Measurements from ENCODE around the gene CDK14.
"Not testable (repeated sequence)": the region's sequence is repeated elsewhere in the genome, so short reads cannot be mapped to it uniquely, and the experiment has no call there.

The CDK14 gene

DNA sequence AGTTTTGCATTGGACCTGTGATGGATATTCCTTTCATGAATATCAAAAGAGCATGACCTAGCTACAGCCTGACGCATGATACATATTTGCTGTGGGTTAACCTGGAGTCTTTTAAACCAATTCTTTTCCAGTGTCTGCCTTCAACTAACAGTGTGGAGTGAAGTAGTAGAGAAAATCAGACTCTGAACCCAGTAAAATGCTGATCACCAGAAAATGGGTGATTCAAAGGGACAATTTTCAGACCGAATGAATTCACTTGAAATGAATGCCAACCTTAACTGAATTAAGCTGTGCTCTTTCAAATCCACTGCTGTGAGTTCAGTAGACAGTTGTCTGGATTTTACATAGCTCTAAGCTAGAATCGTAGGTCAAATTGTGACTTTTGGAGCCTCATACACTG lies 123.0 kb downstream of the CDK14 start:
- DNase-seq (ENCODE audit: low read depth in 2 of 2), result no peak

DNA sequence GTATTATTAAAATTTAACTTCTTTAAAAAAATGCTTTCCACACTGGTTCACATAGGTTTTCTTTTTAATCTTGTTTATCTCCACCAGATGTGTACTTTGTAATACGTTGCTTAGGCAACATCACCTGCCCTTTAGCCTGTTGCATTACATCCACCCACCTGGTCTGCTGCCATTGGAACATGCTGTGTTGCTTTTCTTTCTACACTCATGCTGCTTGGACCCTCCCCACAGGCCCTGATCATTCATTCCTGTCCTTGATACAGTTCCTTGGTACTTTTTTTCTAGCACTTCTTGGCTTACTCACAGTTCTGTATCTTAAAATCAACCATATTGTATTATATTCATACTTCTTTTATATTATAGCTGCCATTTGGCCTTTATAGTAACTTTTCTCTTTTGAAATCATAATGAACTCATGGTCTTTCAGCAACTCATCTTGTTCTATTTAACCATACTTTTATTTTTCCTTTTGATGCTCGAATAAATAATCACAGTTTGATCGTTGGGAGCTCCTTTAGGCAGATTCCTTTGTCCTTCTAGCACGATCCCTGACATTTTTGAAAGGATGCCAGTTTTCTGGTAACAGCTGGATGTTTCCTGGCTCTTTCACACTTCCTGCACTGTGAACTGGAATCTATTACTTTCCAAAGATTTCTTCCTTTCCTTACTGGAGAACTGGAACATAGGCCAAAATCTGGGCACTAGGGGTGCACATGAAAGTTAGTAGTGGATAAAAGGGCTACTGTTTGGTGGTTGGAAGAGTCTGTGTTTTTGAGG lies 125.1 kb downstream of the CDK14 start:
- no peak for DNase-seq (ENCODE audit: low read depth in 2 of 2)

DNA sequence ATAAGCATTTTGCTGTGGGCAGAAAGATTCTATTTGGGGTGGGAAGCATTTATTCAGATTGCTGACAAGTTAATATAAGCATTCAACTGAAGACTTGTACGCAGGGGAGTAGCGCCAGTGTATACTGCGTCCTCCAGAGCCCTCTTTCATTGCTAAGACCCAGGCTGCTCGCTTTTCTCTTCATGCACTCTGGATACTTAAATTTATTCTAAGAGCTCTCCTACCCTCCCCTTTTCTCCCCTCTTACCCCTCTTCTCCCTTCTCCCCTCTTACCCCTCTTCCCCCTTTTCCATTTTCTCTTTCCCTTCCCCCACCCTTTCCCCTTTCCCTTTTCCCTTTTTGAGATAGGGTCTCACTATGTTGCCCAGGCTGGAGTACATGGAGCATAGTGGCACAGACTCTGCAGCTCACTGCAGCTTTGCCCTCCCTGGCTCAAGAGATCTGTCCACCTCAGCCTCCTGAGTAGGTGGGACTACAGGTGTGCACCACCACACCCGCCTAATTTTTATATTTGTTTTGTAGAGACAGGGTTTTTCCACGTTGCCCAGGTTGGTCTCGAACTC lies 125.8 kb downstream of the CDK14 start:
- DNase-seq (ENCODE audit: low read depth in 2 of 2), result no peak

- DNase-seq (ENCODE audit: low read depth in 2 of 2), result no peak
Observed at GRCh38 chr7:90723233-90723632, 127.1 kb downstream of the CDK14 start.

DNA sequence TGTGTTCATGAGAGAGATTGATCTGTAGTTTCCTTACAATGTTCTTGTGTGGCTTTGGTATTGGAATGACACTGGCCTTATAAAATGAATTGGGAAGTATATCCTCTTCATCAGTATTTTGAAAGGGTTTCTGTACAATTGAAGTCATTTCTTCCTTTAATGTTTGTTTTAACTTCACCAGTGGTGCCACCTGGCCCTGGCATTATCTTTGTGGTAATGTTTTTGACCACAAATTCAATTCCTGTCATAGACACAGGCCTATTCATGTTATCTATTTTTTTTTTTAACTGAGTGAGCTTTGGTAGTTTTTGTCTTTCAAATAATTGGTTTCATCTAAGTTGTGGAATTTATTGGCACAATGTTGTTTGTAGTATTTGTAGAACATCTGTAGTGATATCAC lies 127.7 kb downstream of the CDK14 start:
- DNase-seq (ENCODE audit: low read depth in 2 of 2), result no peak

DNA sequence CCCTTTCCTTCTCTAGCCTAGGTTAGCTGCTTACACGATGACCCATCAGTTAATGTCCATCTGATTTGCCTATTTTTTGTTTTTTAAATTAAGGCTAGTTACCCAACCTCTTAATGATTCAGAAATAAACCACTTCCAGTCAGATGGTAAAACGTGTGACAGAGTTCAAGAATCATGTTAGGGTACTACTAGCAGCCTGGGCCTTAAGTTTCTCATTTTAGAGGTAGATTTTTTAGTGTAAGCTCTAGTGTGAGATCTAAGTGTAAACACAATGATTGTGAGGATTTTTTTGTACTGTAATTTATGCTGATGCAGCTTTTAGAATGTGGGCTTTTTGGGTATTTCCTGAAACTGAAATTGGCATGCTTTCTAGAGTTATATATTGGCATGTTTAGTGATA lies 130.0 kb downstream of the CDK14 start:
- no peak for DNase-seq (ENCODE audit: low read depth in 2 of 2)

- DNase-seq (ENCODE audit: low read depth in 2 of 2), result no peak
Observed at GRCh38 chr7:90726623-90727022, 130.5 kb downstream of the CDK14 start.

GRCh38 chr7:90727412-90727811 lies 131.3 kb downstream of the CDK14 start:
- DNase-seq (ENCODE audit: low read depth in 2 of 2), result no peak

DNA sequence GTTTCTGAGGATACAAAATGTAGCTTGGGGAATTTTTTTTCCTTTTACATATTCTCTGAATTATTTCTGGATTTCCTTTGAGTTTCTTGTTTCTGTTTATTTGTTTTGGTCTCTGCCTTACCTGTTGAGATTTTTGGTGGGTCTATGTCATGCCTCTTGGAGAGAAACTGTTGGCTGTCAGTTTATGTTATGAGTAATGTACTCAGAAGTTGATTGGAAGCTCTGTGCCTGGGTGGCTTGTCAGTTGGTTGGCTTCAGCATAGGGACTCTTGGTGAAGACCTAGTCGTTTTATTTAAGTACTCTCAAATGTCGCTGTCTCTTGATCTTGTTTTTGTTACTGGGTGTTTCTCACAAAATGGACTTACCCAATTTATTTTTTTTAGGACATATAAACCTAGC lies 132.4 kb downstream of the CDK14 start:
- no peak for DNase-seq (ENCODE audit: low read depth in 2 of 2)

GRCh38 chr7:90735611-90736280 lies 139.6 kb downstream of the CDK14 start:
- DNase-seq (ENCODE audit: low read depth in 2 of 2), result not testable (repeated sequence)

GRCh38 chr7:90736316-90736715 lies 140.2 kb downstream of the CDK14 start:
- no peak for DNase-seq (ENCODE audit: low read depth in 2 of 2)

- no peak for DNase-seq (ENCODE audit: low read depth in 2 of 2)
Observed at GRCh38 chr7:90736968-90737939, 141.1 kb downstream of the CDK14 start.

DNA sequence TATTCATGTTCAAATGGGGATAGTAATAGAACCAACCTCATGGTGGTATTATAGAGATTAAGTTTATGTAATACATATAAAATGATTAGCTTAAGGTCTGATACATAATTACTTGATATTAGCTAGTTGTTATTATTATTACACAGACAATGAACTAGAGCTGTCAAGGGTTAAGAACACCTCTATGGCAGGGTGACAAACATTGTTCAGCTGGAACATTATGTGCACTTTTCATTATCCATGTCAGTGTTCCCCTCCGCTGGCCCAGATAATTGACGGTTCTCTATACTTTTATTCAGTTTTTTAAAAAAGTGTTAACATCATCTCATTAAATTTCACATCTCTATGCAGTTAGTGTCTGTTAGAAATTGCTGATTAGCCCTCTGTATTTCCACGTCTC lies 142.1 kb downstream of the CDK14 start:
- no peak for DNase-seq (ENCODE audit: low read depth in 2 of 2)

DNA sequence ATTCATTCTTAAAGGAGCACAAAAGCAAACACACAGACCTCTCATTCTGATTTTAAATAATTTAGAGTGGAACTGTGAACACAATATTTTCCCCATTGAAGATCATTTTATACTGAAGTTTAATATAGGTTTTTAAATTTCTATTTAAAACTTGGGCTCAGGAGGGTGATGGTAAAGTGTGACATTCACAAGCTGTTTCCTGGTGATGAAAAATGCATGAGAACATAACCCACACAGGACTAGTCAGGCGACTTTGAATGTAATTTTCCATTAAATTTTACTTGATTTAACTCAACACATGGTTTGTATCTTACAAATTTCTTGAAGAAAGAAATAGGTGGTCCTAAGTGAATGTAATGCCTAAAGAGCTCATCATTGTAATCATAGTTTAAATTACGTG lies 143.6 kb downstream of the CDK14 start:
- no peak for DNase-seq (ENCODE audit: low read depth in 2 of 2)

DNA sequence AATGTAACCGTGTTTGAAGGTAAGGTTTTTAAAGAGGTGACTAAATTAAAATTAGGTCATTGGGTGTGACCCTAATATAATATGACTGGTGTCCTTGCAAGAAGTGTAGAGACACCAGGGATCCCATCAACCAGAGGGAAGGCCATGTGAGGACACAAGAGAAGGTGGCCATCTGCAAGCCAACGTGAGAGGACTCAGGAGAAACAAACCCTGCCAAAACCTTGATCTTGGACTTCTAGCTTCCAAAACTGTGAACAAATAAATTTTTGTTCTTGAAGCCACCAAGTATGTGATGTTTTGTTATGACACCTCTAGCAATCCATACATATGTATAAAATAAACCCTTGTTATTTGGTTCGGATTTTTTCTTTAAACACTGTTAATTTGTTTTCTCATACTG lies 144.3 kb downstream of the CDK14 start:
- no peak for DNase-seq (ENCODE audit: low read depth in 2 of 2)

DNA sequence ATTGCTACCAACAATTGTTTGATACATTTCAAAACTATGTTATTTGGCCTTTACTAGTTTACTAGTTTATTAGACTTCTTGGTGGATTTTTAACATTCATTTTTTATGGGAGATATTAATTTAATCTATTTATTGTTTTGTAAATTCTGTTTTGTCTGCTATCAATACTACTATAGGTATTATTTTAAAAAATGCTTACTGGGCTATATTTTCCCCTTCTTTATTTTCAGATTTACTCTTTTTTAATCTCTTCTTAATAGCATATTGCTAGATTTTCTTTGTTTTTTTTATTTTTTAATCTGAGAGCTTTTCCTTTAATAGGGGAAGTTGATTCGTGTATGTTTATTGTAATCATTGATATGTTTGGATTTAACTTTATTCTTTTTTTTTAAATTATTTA lies 147.5 kb downstream of the CDK14 start:
- DNase-seq (ENCODE audit: low read depth in 2 of 2), result no peak

DNA sequence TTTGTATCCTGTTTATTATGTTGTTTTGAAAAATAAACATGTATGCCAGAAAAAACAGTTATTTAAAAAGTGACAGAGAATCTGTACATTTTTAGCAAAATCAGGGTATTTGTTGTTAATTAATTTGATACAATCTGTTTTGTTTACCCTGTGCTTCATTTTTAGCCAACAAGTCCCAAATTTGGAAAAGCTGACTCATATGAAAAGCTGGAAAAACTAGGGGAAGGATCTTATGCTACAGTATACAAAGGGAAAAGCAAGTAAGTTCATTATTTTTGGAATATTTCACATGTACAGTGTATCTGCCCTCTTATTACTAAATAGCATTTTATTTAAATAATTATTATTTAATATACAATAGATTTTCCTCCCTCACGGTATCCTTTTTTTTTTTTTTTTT lies 151.4 kb downstream of the CDK14 start:
- no peak for DNase-seq (ENCODE audit: low read depth in 2 of 2)

- no peak for DNase-seq (ENCODE audit: low read depth in 2 of 2)
Observed at GRCh38 chr7:90749262-90749661, 153.1 kb downstream of the CDK14 start.

DNA sequence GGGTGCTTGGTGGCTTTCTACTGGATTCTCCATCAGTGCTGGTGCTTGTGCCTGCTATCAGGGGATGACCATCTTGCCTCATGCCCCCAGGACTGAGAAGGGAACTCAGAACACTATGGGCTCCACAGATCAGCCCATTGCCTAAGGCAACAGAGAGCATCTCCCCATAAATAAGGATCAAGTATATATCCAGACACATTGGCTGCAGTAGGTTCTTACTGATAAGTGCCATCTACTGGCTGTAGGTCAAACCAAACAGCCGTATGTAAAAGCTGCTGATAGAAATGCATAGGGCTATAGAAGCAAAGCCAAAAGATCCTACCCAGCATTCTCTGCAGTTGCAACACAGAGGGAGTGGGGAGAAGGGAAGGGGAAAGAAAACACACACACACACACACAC lies 153.7 kb downstream of the CDK14 start:
- DNase-seq (ENCODE audit: low read depth in 2 of 2), result no peak

DNA sequence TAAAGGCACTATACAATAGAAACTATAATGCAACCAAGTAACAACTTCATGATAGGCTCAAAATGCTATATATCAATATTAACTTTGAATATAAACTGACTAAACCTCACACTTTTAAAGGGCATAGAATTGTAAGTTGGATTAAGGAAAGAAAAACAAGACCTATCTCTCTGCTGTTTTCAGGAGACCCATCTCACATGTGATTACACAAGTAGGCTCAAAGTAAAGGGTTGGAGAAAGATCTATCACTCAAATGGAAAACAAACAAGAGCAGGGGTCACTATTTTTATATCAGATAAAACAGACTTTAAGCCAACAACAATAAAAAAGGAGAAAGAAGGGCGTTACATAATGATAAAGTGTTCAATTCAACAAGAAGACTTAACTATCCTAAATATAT lies 155.5 kb downstream of the CDK14 start:
- DNase-seq (ENCODE audit: low read depth in 2 of 2), result no peak

DNA sequence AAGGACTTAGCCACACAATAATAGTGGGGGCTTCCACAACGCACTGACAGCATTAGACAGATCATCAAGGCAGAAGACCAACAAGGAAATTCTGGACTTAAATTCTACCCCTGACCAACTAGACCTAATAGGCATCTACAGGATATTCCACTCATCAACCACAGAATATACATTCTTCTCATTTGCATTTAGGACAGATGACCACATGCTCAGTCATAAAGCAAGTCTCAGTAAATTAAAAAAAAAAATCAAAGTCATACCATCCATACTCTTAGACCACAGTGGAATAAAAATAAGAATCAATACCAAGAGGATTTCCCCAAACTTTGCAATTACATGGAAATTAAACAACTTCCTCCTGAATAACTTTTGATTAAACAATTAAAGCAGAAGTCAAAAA lies 155.9 kb downstream of the CDK14 start:
- no peak for DNase-seq (ENCODE audit: low read depth in 2 of 2)

DNA sequence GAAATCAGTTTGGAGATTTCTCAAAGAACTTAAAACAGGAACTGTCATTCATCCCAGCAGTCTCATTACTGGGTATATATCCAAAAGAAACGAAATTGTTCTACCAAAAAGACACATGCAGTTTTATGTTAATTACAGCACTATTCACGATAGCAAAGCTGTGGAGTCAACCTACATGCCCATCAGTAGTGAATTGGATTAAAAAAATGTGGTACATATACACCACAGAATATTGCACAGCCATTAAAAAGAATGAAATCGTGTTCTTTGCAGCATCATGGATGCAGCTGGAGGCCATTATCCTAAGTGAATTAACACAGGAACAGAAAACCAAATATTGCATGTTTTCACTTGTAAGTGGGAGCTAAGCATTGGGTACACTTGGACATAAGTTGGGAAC lies 158.9 kb downstream of the CDK14 start:
- DNase-seq (ENCODE audit: low read depth in 2 of 2), result no peak
